ENCODE measurements around the gene RNF113A. TPM values are rescaled to one million over a fixed set of nuclear protein-coding genes. Genes with fewer than 3 reads are reported as not detected.

The RNF113A gene
- total and polyA plus RNA-seq, 2 donors = 7.8 to 16.0 TPM

Other genes starting within 250 kb of the RNF113A start
- 29.2 TPM for gene SEPTIN6, start 178.6 kb downstream of the RNF113A start, total RNA-seq
- 25.5 TPM for gene SEPTIN6, start 178.6 kb downstream of the RNF113A start, polyA plus RNA-seq
- gene SOWAHD, start 113.1 kb downstream of the RNF113A start, total RNA-seq = 0.26 TPM
- gene SOWAHD, start 113.1 kb downstream of the RNF113A start, polyA plus RNA-seq = 0.25 TPM
- gene RPL39, start 80.1 kb downstream of the RNF113A start, total RNA-seq = 2,621 TPM
- 4,581 TPM for gene RPL39, start 80.1 kb downstream of the RNF113A start, polyA plus RNA-seq
- 3.7 TPM for gene UPF3B, start 18.8 kb downstream of the RNF113A start, total RNA-seq
- gene UPF3B, start 18.8 kb downstream of the RNF113A start, polyA plus RNA-seq = 9.9 TPM
- 87.9 TPM for gene NDUFA1, start 99 bp upstream of the RNF113A start, total RNA-seq
- gene NDUFA1, start 99 bp upstream of the RNF113A start, polyA plus RNA-seq = 120 TPM
- not detected for gene AKAP14, start 24.2 kb upstream of the RNF113A start, total RNA-seq
- gene AKAP14, start 24.2 kb upstream of the RNF113A start, polyA plus RNA-seq = not detected
- 11.5 TPM for gene NKAP, start 72.0 kb upstream of the RNF113A start, total RNA-seq
- 6.8 TPM for gene NKAP, start 72.0 kb upstream of the RNF113A start, polyA plus RNA-seq
- not detected for gene RHOXF2B, start 206.0 kb upstream of the RNF113A start, total RNA-seq
- gene RHOXF2B, start 206.0 kb upstream of the RNF113A start, polyA plus RNA-seq = not detected
- gene RHOXF1, start 244.2 kb upstream of the RNF113A start, total RNA-seq = not detected
- gene RHOXF1, start 244.2 kb upstream of the RNF113A start, polyA plus RNA-seq = not detected

All from urinary bladder (tissue), 2 donors.